ENCODE measurements around the gene SNCAIP. TPM values are rescaled to one million over a fixed set of nuclear protein-coding genes. Genes with fewer than 3 reads are reported as not detected.

The SNCAIP gene
- total and polyA plus RNA-seq, 9 of the 15 experiments (the other 6 are each of a cell fraction or from before 2014, with no cell fraction given), result 0.04 TPM; not detected in 8

DNA sequence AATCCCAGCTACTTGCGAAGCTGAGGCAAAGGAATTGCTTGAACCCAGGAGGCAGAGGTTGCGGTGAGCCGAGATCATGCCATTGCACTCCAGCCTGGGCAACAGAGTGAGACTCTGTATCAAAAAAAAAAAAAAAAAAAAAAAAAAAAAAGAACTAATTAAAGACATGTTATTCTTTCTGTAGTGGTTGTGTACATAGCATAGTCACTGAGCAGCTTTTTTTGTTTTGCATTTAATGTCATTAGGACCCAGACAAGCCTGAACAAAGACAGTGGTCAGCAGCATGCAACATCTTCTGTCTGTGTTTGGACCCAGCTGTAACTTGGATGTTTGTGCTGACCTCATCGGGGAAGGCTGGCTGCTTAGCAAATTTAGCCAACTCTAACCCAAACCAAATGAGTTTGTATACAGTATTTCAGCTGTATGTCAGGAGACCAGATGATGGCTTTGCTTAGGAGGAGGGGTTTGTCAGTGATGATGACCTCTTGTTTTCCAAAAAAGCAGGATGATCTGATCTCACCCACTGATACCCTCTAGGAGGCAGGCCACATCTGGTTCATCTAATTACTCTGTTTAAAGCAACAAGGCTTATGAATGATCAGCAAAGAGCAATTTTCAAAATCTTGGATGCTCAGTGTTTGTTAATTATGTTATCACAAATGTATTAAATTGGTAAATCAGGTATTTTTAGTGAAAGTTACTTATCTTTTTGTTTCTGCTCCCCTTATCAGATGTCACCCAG lies 39.5 kb downstream of the SNCAIP start (continued):
- no peak for TF ChIP-seq ADNP (tag; IDR thresholded peaks at IDR 0.05)

- no peaks in the 10 kb centered on the region for H3K9me3 ChIP-seq (replicated peaks; ENCODE audit: control insufficient read depth, insufficient read depth, low read depth, low read length)
- H3K4me3 ChIP-seq, result no peak overlapping the region
- no peak overlapping the region for H2AFZ ChIP-seq (ENCODE audit: low read depth, low read length)
- H3K9ac ChIP-seq (ENCODE audit: insufficient read depth in 1 of 2, low read depth in 2 of 2, low read length in 2 of 2), result no peak overlapping the region
- no peaks in the 10 kb centered on the region for H3K36me3 ChIP-seq (ENCODE audit: control insufficient read depth, insufficient read depth, low read length)
- no peak overlapping the region for H3K27ac ChIP-seq (ENCODE audit: extremely low read depth, low read depth, low read length)
- H3K9me1 ChIP-seq (ENCODE audit: control insufficient read depth, insufficient read depth, low read length), result no peaks in the 10 kb centered on the region
- H3K27me3 ChIP-seq (ENCODE audit: control insufficient read depth in 2 of 2, insufficient read depth in 2 of 2, low read length in 2 of 2), result no peaks in the 10 kb centered on the region
- DNase-seq (ENCODE audit: extremely low read depth in 1 of 4, low spot score in 3 of 4) (no peak), FAIRE-seq (no peak), ATAC-seq (no peak)
- H3K4me2 ChIP-seq (ENCODE audit: insufficient read depth, low read length), result no peak overlapping the region
- H3K4me1 ChIP-seq (replicated peaks in 1 of 2; ENCODE audit: control insufficient read depth in 2 of 2, insufficient read depth in 2 of 2, low read length in 2 of 2), result no peaks in the 10 kb centered on the region
- H4K20me1 ChIP-seq (replicated peaks; ENCODE audit: control insufficient read depth, insufficient read depth, low read length), result no peaks in the 10 kb centered on the region
- CTCF ChIA-PET (ENCODE audit: low intra/inter-chr PET ratio), result no interaction called here
- intact Hi-C loops (cut with micrococcal nuclease), result no loop called here
- in situ Hi-C loops (cut with MboI), result no loop called here
- POLR2A ChIA-PET, result no interaction called here
- no TSS peak for BruUV-seq (replicated peaks)
- H3K79me2 ChIP-seq (ENCODE audit: control insufficient read depth, insufficient read depth, low read length), result no peaks in the 10 kb centered on the region
- no peak for TF ChIP-seq RBM22 (IDR thresholded peaks at IDR 0.05; ENCODE audit: low read depth, low read length, poor library complexity, severe bottlenecking)
- no peak for TF ChIP-seq ETV5 (CRISPR knock-in tag; IDR thresholded peaks at IDR 0.05; ENCODE audit: low read depth)
- TF ChIP-seq ZNF695 (CRISPR knock-in tag; IDR thresholded peaks at IDR 0.05), result no peak
- TF ChIP-seq MXI1 (IDR thresholded peaks at IDR 0.05; ENCODE audit: low read depth, low read length), result no peak
- TF ChIP-seq ZNF830 (CRISPR knock-in tag; IDR thresholded peaks at IDR 0.05), result no peak
- TF ChIP-seq GTF2E2 (tag; IDR thresholded peaks at IDR 0.05), result no peak
- no peak for TF ChIP-seq CSDE1 (IDR thresholded peaks at IDR 0.05)
- TF ChIP-seq KAT8 (IDR thresholded peaks at IDR 0.05; ENCODE audit: low read depth), result no peak
- TF ChIP-seq, protein P1, sequence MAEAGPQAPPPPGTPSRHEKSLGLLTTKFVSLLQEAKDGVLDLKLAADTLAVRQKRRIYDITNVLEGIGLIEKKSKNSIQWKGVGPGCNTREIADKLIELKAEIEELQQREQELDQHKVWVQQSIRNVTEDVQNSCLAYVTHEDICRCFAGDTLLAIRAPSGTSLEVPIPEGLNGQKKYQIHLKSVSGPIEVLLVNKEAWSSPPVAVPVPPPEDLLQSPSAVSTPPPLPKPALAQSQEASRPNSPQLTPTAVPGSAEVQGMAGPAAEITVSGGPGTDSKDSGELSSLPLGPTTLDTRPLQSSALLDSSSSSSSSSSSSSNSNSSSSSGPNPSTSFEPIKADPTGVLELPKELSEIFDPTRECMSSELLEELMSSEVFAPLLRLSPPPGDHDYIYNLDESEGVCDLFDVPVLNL (CRISPR knock-in tag; IDR thresholded peaks at IDR 0.05; ENCODE audit: low read depth), result no peak
- no peak for TF ChIP-seq ELF1 (tag; IDR thresholded peaks at IDR 0.05)
- TF ChIP-seq ZNF347 (CRISPR knock-in tag; IDR thresholded peaks at IDR 0.05; ENCODE audit: low read depth), result no peak
- TF ChIP-seq, protein P2, sequence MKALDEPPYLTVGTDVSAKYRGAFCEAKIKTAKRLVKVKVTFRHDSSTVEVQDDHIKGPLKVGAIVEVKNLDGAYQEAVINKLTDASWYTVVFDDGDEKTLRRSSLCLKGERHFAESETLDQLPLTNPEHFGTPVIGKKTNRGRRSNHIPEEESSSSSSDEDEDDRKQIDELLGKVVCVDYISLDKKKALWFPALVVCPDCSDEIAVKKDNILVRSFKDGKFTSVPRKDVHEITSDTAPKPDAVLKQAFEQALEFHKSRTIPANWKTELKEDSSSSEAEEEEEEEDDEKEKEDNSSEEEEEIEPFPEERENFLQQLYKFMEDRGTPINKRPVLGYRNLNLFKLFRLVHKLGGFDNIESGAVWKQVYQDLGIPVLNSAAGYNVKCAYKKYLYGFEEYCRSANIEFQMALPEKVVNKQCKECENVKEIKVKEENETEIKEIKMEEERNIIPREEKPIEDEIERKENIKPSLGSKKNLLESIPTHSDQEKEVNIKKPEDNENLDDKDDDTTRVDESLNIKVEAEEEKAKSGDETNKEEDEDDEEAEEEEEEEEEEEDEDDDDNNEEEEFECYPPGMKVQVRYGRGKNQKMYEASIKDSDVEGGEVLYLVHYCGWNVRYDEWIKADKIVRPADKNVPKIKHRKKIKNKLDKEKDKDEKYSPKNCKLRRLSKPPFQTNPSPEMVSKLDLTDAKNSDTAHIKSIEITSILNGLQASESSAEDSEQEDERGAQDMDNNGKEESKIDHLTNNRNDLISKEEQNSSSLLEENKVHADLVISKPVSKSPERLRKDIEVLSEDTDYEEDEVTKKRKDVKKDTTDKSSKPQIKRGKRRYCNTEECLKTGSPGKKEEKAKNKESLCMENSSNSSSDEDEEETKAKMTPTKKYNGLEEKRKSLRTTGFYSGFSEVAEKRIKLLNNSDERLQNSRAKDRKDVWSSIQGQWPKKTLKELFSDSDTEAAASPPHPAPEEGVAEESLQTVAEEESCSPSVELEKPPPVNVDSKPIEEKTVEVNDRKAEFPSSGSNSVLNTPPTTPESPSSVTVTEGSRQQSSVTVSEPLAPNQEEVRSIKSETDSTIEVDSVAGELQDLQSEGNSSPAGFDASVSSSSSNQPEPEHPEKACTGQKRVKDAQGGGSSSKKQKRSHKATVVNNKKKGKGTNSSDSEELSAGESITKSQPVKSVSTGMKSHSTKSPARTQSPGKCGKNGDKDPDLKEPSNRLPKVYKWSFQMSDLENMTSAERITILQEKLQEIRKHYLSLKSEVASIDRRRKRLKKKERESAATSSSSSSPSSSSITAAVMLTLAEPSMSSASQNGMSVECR (CRISPR knock-in tag; IDR thresholded peaks at IDR 0.05), result no peak
- TF ChIP-seq CBX3 (IDR thresholded peaks at IDR 0.05; ENCODE audit: borderline replicate concordance in 1 of 2, low read length in 2 of 2), result no peak
- no peak for TF ChIP-seq GATAD2B (IDR thresholded peaks at IDR 0.05; ENCODE audit: borderline replicate concordance)
- TF ChIP-seq NR2C1 (IDR thresholded peaks at IDR 0.05), result no peak
- TF ChIP-seq NR2C1 (tag; IDR thresholded peaks at IDR 0.05), result no peak
- no peak for TF ChIP-seq ZNF699 (CRISPR knock-in tag; IDR thresholded peaks at IDR 0.05; ENCODE audit: insufficient replicate concordance)
These were observed 40.3 kb downstream of the SNCAIP start for GRCh38 chr5:122352331-122352730.
